ENCODE measurements around the gene NUDT7. TPM values are rescaled to one million over a fixed set of nuclear protein-coding genes. Genes with fewer than 3 reads are reported as not detected.

NUDT7 gene
- total RNA-seq: 10 to 100 TPM in 2 of 4 donors, 1 to 10 TPM in 2; 2.4 to 18.2 (median 8.7) TPM

DNA sequence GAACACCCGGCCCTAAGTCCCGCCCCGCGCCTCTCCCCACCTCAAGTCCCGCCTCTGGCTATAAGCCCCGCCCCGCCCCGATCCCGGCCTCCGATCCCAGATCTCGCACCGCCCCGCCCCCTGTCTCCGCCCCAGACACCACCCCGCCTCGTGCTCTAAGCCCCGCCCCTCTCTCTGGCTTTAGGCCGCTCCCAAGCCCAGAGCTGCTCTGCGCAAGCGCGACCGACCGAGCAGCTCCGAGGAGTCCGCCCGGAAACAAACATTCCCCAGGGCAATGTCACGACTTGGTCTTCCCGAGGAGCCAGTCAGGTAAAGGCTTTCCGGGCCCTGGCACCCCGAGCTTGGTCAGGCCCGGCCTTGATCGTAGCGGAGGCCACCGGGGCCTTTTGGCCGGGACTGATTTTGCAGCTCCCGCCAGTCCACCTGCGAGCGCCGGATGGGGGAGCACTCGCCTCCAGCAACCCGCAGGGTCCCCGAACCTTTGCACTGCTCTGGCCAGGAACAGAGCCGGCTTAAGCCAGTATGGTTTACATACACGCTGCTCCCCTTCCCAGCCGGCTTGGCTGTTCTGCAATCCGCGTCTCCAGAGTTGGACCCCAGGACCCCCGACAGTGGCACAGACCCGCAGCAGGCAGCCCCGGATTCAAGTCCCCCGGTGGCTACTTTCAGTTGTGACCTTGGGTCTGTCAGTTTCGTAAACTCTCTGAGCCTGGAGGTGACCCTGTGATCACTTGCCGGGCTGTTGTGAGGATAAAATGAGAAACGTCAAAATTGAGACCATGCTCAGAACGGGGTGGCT lies at the start of gene NUDT7:
NUDT7 (plus strand) TSS at position 206 of the 799 bp plus-strand sequence; CDS start at position 275, 69 bp downstream.
- DNase-seq: peak; percentile 100
- Histone ChIP-seq H3K36me3 (no peaks in the 10 kb centered on the region), H3K4me3 (peak within 1 kb of the TSS; percentile 51 to 66 (median 57)), H3K4me1 (peaks cover 0 to 11% (median 1%) of the 10 kb centered on the region in 4 donors), H3K27me3 (no peaks in the 10 kb centered on the region), H3K9me3 (no peaks in the 10 kb centered on the region), H3K27ac (peak within 1 kb of the TSS; percentile 88 to 90 (median 88))
- in situ Hi-C loops (cut with MboI; ENCODE audit: low pct_ligation_motif_present in 1 of 4, low pct_unique_long_range_greater_than_20kb in 1 of 4, low sequenced_read_pairs in 3 of 4) (no loop called here), intact Hi-C loops (cut with DNase I; ENCODE audit: low total_unique reads) (no loop called here)
- TF ChIP-seq EP300 (IDR thresholded peaks at IDR 0.05; ENCODE audit: low read depth): no peak
- TF ChIP-seq POLR2A (IDR thresholded peaks at IDR 0.05): peak; percentile 87
- TF ChIP-seq CTCF (IDR thresholded peaks at IDR 0.05): peak in 1 of 5 experiments; percentile 31
- TF ChIP-seq POLR2AphosphoS5 (IDR thresholded peaks at IDR 0.05): peak; percentile 86 to 94 (median 88)
- 0 to 1% methylated on average over 2 to 48 of the region's 55 CpGs for WGBS, 2 donors (ENCODE audit: low coverage in 1 of 2)

GRCh38 chr16:77674888-77675287 lies 47.4 kb upstream of the NUDT7 start:
- H3K36me3 ChIP-seq: no peaks in the 10 kb centered on the region
- intact Hi-C loops (cut with DNase I; ENCODE audit: low total_unique reads): no loop called here
- H3K27me3 ChIP-seq: peaks cover 4% of the 10 kb centered on the region
- no peak for TF ChIP-seq POLR2AphosphoS5 (IDR thresholded peaks at IDR 0.05)
- no peak for TF ChIP-seq EP300 (IDR thresholded peaks at IDR 0.05; ENCODE audit: low read depth)
- TF ChIP-seq POLR2A (IDR thresholded peaks at IDR 0.05): no peak
- no peak for TF ChIP-seq CTCF (IDR thresholded peaks at IDR 0.05)
- in situ Hi-C loops (cut with MboI; ENCODE audit: low pct_ligation_motif_present in 1 of 4, low pct_unique_long_range_greater_than_20kb in 1 of 4, low sequenced_read_pairs in 3 of 4): loop anchor here (5.0 to 10.0 kb wide), 2 partner anchors 297 to 300 kb away; no protein-coding TSS in a partner anchor
- H3K4me3 ChIP-seq: no peak overlapping the region
- no peak overlapping the region for H3K27ac ChIP-seq
- H3K9me3 ChIP-seq: no peaks in the 10 kb centered on the region
- 19 to 38% methylated on average over 4 of the region's 4 CpGs for WGBS, 2 donors (ENCODE audit: low coverage in 1 of 2)
- DNase-seq: no peak
- peaks cover 0 to 5% (median 0%) of the 10 kb centered on the region in 4 donors for H3K4me1 ChIP-seq

DNA sequence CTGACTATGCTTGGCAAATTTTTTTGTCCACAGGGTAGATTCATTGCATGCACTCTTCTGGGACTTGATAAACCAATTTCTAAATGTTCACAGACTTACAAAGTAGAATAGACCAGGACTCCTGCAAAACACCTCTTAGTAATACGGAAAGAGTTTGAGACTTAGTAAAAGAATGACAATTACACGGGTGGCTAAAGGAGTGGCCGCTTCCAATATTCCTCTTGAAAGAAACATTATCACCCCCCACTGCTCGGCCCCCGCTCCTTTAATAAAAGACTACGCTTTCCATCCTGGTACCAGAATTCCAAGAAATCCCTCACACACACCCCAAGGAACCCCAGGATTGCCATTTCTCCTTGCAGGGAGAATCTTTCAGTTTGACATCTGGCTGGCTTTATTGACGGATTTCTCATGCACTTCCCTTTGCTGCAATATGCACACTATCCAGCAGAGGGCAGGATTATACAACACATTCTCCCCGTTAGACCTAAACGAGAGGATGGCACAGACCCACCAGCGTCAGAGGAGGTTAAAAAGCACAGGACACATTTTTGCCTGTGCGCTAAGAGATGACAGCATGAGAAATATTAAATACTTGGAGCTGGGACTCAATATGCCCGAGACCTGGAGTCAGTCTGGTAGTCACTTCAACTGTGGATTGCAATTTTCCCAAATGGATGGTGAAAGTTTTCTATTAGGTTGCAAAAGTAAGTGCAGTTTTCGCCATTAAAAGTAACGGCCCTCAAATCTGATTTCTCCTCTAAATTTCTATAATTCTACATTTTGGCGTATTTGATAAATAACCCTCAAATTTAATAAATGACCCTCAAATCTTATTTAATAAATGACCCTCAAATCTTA lies 46.6 kb upstream of the NUDT7 start:
- peak; percentile 71 for DNase-seq
- no peak overlapping the region for H3K4me3 ChIP-seq
- peaks cover 0 to 5% (median 0%) of the 10 kb centered on the region in 4 donors for H3K4me1 ChIP-seq
- H3K27ac ChIP-seq: no peak overlapping the region
- no peak for TF ChIP-seq POLR2A (IDR thresholded peaks at IDR 0.05)
- TF ChIP-seq POLR2AphosphoS5 (IDR thresholded peaks at IDR 0.05): no peak
- peak; percentile 88 to 94 (median 89) for TF ChIP-seq CTCF (IDR thresholded peaks at IDR 0.05)
- TF ChIP-seq EP300 (IDR thresholded peaks at IDR 0.05; ENCODE audit: low read depth): no peak
- in situ Hi-C loops (cut with MboI; ENCODE audit: low pct_ligation_motif_present in 1 of 4, low pct_unique_long_range_greater_than_20kb in 1 of 4, low sequenced_read_pairs in 3 of 4) (loop anchor here (5.0 to 10.0 kb wide), 2 partner anchors 297 to 299 kb away; no protein-coding TSS in a partner anchor), intact Hi-C loops (cut with DNase I; ENCODE audit: low total_unique reads) (loop anchor here (2.0 kb wide), 1 partner anchor 295 kb away; no protein-coding TSS in a partner anchor)
- H3K9me3 ChIP-seq: no peaks in the 10 kb centered on the region
- no peaks in the 10 kb centered on the region for H3K36me3 ChIP-seq
- 26 to 34% methylated on average over 10 to 15 of the region's 15 CpGs for WGBS, 2 donors (ENCODE audit: low coverage in 1 of 2)
- H3K27me3 ChIP-seq: peaks cover 4% of the 10 kb centered on the region

Data from transverse colon (tissue), 4 donors.